Duodenal mucosa (tissue), 2 donors: Measurements from ENCODE around the gene WIPF3.
"Not testable (repeated sequence)": the region's sequence is repeated elsewhere in the genome, so short reads cannot be mapped to it uniquely, and the experiment has no call there.

Experiments used
- H3K27ac ChIP-seq: one replicate; pipeline ENCODE4 v1.7.0; 2013; ENCODE audit warnings: low read depth, low read length
- H3K27me3 ChIP-seq, 2 donors: one replicate each; pipeline ENCODE4 v1.7.0; 2013; ENCODE audit warnings: low read length in 2 of 2, control low read depth in 1 of 2; ENCODE audit not compliant: insufficient read depth in 2 of 2, control insufficient read depth in 1 of 2
- H3K36me3 ChIP-seq, 2 donors: one replicate each; pipeline ENCODE4 v1.7.0; 2013; ENCODE audit warnings: low read length in 2 of 2, control low read depth in 1 of 2; ENCODE audit not compliant: insufficient read depth in 2 of 2, control insufficient read depth in 1 of 2
- H3K4me1 ChIP-seq, 2 donors: one replicate each; pipeline ENCODE4 v1.7.0; 2013; ENCODE audit warnings: low read length in 2 of 2, control low read depth in 1 of 2; ENCODE audit not compliant: insufficient read depth in 2 of 2, control insufficient read depth in 1 of 2
- H3K4me3 ChIP-seq, 2 donors: one replicate each; pipeline ENCODE4 v1.7.0; 2013; ENCODE audit warnings: low read length in 2 of 2, low read depth in 1 of 2
- H3K9ac ChIP-seq, 2 donors: one replicate each; pipeline ENCODE4 v1.7.0; 2013; ENCODE audit warnings: low read length in 2 of 2, low read depth in 1 of 2
- H3K9me3 ChIP-seq, 2 donors: one replicate each; pipeline ENCODE4 v1.7.0; 2013; ENCODE audit warnings: low read length in 2 of 2, control low read depth in 1 of 2; ENCODE audit not compliant: control insufficient read depth in 1 of 2

The WIPF3 gene

GRCh38 chr7:29958667-29959358, 152.5 kb downstream of the WIPF3 start:
- Histone ChIP-seq H3K9me3 (no peaks in the 10 kb centered on the region), H3K4me1 (no peaks in the 10 kb centered on the region), H3K27me3 (no peaks in the 10 kb centered on the region), H3K4me3 (no peak overlapping the region), H3K36me3 (no peaks in the 10 kb centered on the region), H3K9ac (no peak overlapping the region), H3K27ac (no peak overlapping the region)

GRCh38 chr7:29961611-29962010, 155.3 kb downstream of the WIPF3 start:
- not testable (repeated sequence) for H3K4me1 ChIP-seq, H3K9me3 ChIP-seq, H3K36me3 ChIP-seq, H3K27ac ChIP-seq, H3K27me3 ChIP-seq, H3K4me3 ChIP-seq, H3K9ac ChIP-seq

- Histone ChIP-seq H3K27me3 (no peaks in the 10 kb centered on the region), H3K9ac (no peak overlapping the region), H3K4me3 (no peak overlapping the region), H3K4me1 (no peaks in the 10 kb centered on the region), H3K9me3 (no peaks in the 10 kb centered on the region), H3K27ac (no peak overlapping the region), H3K36me3 (no peaks in the 10 kb centered on the region)
Measured at GRCh38 chr7:29962035-29962434, 155.7 kb downstream of the WIPF3 start.

DNA sequence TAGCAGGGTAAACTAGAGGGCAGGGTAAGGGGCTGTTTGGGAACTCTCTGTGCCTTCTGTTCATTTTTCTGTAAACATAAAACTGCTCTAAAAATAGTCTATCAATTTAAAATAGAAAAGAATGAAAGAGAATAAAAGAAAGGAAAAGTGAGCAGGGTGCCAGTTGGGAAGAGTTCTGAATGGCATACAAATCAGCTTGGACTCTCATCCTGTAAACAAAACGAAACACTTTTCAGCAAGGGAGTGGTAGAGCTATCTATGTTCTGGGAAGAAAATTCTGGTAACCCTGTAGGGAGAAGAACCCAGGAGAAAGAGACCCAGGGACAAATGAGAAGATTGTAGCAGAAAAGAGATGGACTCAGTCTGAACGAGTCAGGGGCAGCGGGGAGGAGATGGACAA, 158.7 kb downstream of the WIPF3 start:
- Histone ChIP-seq H3K9me3 (peaks cover 0 to 4% of the 10 kb centered on the region in 2 donors), H3K9ac (no peak overlapping the region), H3K4me3 (no peak overlapping the region), H3K27me3 (no peaks in the 10 kb centered on the region), H3K36me3 (no peaks in the 10 kb centered on the region), H3K4me1 (no peaks in the 10 kb centered on the region), H3K27ac (no peak overlapping the region)
